Right lobe of liver (tissue), 6 donors: Measurements from ENCODE around the gene SLC38A3. TPM values are rescaled to one million over a fixed set of nuclear protein-coding genes. Genes with fewer than 3 reads are reported as not detected.
"Not testable (repeated sequence)": the region's sequence is repeated elsewhere in the genome, so short reads cannot be mapped to it uniquely, and the experiment has no call there.

Experiments
- ATAC-seq, 4 donors: fragments of 200-7000 bp; cut with Tn5 transposase; one replicate each; pipeline ENCODE4 v1.9.1; 2020; ENCODE audit warnings: mild to moderate bottlenecking in 4 of 4, moderate library complexity in 4 of 4
- DNase-seq, 3 donors: peaks; one replicate each; pipeline ENCODE4 v3.0.0-alpha.2; 2020
- H3K27ac ChIP-seq, 3 donors: fragments of 200-600 bp; one replicate each; pipeline ENCODE4 v1.8.0; 2022
- H3K27me3 ChIP-seq, 2 donors: fragments of 200-600 bp; one replicate each; pipeline ENCODE4 v1.8.0; 2022
- H3K36me3 ChIP-seq, 4 donors: fragments of 200-600 bp; sonication (generic) in 1 of 4; one replicate each; pipeline versions ENCODE4 v1.5.1 to v1.8.0; 2017 to 2022; ENCODE audit warnings: control low read depth in 1 of 4
- H3K4me1 ChIP-seq, 4 donors: fragments of 200-600 bp; sonication (generic) in 1 of 4; one replicate each; pipeline versions ENCODE4 v1.5.1 to v1.8.0; 2017 to 2022; ENCODE audit warnings: control low read depth in 1 of 4
- H3K4me3 ChIP-seq, 3 donors: fragments of 200-600 bp; one replicate each; pipeline ENCODE4 v1.8.0; 2022
- H3K9me3 ChIP-seq, 4 donors: fragments of 200-600 bp; sonication (generic) in 1 of 4; one replicate each; pipeline versions ENCODE4 v1.5.1 to v1.8.0; 2017 to 2022; ENCODE audit warnings: control low read depth in 1 of 4
- POLR2A ChIP-seq: fragments of 450-650 bp; IDR thresholded peaks from one replicate; pipeline ENCODE4 v1.6.1; 2017; ENCODE audit warnings: antibody characterized with exemption, mild to moderate bottlenecking
- WGBS: methylation state at CpG from one replicate; pipeline ENCODE4 v1.1.6; 2018; ENCODE audit warnings: low coverage, low lambda C conversion rate; ENCODE audit not compliant: insufficient coverage; ENCODE audit errors: missing lambda C conversion rate; 5-methylcytosine and 5-hydroxymethylcytosine counted together
- intact Hi-C, 2 donors: fragments of 100-400 bp; cut with DNase I; formaldehyde crosslinking; loops; one replicate each; pipeline versions ENCODE4 v1.11.2 to v1.14.1; 2022
- total RNA-seq, 6 experiments: library from RNA; depleted of rRNA in 2 of 6; stranded (reverse); fragments of >200 nt in 2 of 6; fragmentation: NEBNext Ultra II Directional in 3 of 6; extraction: Animal tissue kit (Norgen Biotek cat#: 25700) in 3 of 6; gene quantifications; one replicate each; pipeline versions ENCODE4 v1.1.0 to v1.2.4, GENCODE V29; 2016 to 2023
- TF ChIP-seq, protein P1 (sequence below), 4 donors: fragments of 200-600 bp in 3 of 4; fragments of 450-650 bp in 1 of 4; IDR thresholded peaks; one replicate each; pipeline versions ENCODE4 v1.5.1 to v1.8.0; 2016 to 2022; ENCODE audit warnings: antibody characterized with exemption in 4 of 4, mild to moderate bottlenecking in 2 of 4
- donor health status: DM: no; HTN: yes; CAD: no.
- donor health status: DM: no; HTN: no; CAD: no.
- donor health status: DM: no; HTN: no; CAD: no.
- donor health status: DM: no; HTN: yes; CAD: no.
- donor health status: DM: no; HTN: yes; CAD: no.

Gene SLC38A3
- total RNA-seq, 6 experiments from 2014 or later, result 77.7 to 311 (median 190) TPM

DNA sequence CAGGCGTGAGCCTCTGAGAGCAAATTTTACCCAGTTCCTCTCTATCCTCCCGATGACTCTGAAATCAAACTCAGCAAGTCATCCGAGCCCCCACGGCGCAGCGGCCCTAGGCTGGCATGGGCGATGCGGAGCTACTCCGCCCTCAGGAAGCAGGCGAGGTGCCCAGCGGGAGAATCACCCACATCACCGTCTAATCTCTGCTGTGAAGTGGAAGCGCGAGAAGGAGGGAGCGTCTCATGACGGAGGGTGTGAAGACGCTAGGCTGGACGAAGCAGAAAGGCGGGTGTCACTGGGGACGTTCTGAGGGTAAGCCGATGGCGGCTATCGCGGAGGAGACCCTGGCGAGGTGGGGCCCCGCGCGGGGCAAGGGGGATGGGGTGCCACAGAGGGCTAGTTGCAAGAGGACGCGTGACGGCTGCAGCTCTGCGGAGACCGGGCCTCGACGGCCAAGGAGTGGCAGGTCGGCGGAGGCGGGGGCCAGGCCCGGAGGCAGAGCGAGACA, 21.9 kb downstream of the SLC38A3 start:
- H3K9me3 ChIP-seq, result no peaks in the 10 kb centered on the region
- WGBS, result under 1% methylated on average over 27 of the region's 40 CpGs
- no peaks in the 10 kb centered on the region for H3K27me3 ChIP-seq
- no peak for DNase-seq
- TF ChIP-seq, protein P1, sequence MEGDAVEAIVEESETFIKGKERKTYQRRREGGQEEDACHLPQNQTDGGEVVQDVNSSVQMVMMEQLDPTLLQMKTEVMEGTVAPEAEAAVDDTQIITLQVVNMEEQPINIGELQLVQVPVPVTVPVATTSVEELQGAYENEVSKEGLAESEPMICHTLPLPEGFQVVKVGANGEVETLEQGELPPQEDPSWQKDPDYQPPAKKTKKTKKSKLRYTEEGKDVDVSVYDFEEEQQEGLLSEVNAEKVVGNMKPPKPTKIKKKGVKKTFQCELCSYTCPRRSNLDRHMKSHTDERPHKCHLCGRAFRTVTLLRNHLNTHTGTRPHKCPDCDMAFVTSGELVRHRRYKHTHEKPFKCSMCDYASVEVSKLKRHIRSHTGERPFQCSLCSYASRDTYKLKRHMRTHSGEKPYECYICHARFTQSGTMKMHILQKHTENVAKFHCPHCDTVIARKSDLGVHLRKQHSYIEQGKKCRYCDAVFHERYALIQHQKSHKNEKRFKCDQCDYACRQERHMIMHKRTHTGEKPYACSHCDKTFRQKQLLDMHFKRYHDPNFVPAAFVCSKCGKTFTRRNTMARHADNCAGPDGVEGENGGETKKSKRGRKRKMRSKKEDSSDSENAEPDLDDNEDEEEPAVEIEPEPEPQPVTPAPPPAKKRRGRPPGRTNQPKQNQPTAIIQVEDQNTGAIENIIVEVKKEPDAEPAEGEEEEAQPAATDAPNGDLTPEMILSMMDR (IDR thresholded peaks at IDR 0.05), result no peak
- no peak for TF ChIP-seq POLR2A
- H3K4me3 ChIP-seq, result peak overlapping the region; percentile 71 to 85 (median 72)
- H3K4me1 ChIP-seq, result peaks cover 0 to 17% (median 0%) of the 10 kb centered on the region in 4 donors
- intact Hi-C loops, result loop anchor here (5.0 kb wide), 3 partner anchors 35 to 45 kb away; partner anchors contain the start of genes GNAT1 (in 1 of the 2) and SEMA3B (in 1 of the 2)
- peak overlapping the region in 2 of 3 donors; percentile 19 to 62 for H3K27ac ChIP-seq
- ATAC-seq, result peak; percentile 1 to 8 (median 6)
- no peaks in the 10 kb centered on the region for H3K36me3 ChIP-seq

DNA sequence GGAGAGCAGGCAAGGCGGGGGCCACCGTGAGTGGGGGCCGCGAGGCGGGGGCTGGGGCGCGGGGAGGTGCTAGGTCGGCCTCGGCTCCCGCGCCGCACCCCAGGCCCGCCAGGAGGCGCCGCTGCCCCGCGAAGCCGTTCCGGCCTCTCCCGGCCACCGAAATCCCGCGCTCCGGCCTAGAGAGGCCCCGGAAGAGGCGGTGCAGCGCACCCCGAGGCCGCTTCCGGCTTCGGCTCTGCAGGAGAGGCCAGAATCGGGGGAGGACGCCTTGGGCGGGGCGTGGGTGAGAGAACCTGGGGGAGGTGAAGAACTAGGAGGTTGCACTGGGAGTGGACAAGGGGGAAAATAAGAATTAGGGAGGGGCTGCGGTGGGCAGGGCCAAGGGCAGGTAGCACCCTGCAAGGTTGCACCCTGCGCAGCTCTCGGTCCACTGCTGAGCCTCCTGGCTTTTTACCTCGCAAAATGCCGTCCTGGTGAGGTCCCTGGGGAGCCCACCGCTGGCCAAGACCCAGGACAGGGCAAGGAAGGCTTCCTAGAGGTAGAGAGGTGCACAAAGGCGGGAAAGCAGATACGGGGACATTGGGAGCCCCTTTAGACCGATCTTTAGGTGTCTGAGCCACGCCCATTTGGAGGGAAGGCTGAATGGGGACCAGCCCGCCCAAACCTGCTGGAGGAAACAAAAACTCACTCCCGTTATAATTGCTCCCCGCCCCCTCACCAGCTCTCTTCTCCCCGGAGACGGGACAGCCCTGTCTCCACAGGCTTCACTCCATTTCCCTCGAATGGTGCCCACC, 22.5 kb downstream of the SLC38A3 start:
- H3K27ac ChIP-seq, result peak overlapping the region in 2 of 3 donors; percentile 62 to 65
- DNase-seq (peak; percentile 94 to 95 (median 95)), ATAC-seq (peak; percentile 84 to 93 (median 88))
- H3K4me1 ChIP-seq, result peaks cover 0 to 16% (median 0%) of the 10 kb centered on the region in 4 donors
- H3K36me3 ChIP-seq, result no peaks in the 10 kb centered on the region
- no peaks in the 10 kb centered on the region for H3K9me3 ChIP-seq
- intact Hi-C loops, result loop anchor here (5.0 kb wide), 3 partner anchors 35 to 45 kb away; partner anchors contain the start of genes GNAT1 (in 1 of the 2) and SEMA3B (in 1 of the 2)
- TF ChIP-seq, protein P1 (IDR thresholded peaks at IDR 0.05), result peak; percentile 86 to 98 (median 93)
- no peak for TF ChIP-seq POLR2A
- no peaks in the 10 kb centered on the region for H3K27me3 ChIP-seq
- 2% methylated on average over 11 of the region's 51 CpGs for WGBS
- H3K4me3 ChIP-seq, result peak overlapping the region; percentile 71 to 85 (median 72)

DNA sequence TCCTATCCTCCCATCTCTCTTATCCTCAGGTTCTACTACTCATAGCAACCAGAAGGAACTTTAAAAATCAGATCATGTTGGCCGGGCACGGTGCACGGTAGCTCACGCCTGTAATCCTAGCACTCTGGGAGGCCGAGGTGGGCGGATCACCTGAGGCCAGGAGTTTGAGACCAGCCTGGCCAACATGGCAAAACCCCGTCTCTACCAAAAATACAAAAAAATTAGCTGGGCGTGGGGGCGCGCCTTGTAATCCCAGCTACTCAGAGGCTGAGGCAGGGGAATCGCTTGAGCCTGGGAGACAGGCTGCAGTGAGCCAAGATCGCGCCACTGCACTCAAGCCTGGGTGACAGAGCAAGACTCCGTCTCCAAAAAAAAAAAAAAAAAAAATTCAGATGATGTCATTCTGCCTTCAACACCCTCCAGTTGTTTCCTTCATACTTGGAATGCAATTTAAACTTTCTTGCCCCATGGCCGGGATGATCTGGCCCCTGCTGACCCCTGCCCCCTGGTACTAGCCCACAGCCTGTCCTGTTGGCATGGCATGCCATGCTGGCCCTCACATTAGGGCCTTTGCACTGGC, 23.2 kb downstream of the SLC38A3 start:
- not testable (repeated sequence) for DNase-seq, H3K27me3 ChIP-seq, H3K9me3 ChIP-seq, ATAC-seq, H3K36me3 ChIP-seq
- Histone ChIP-seq H3K4me3 (peak overlapping the region; percentile 71 to 85 (median 72)), H3K4me1 (peaks cover 0 to 16% (median 0%) of the 10 kb centered on the region in 4 donors), H3K27ac (peak overlapping the region in 1 of 3 donors; percentile 65)
- WGBS, result 39% methylated on average over 14 of the region's 15 CpGs
- intact Hi-C loops, result loop anchor here (5.0 kb wide), 3 partner anchors 36 to 44 kb away; partner anchors contain the start of genes GNAT1 (in 1 of the 2) and SEMA3B (in 1 of the 2)

DNA sequence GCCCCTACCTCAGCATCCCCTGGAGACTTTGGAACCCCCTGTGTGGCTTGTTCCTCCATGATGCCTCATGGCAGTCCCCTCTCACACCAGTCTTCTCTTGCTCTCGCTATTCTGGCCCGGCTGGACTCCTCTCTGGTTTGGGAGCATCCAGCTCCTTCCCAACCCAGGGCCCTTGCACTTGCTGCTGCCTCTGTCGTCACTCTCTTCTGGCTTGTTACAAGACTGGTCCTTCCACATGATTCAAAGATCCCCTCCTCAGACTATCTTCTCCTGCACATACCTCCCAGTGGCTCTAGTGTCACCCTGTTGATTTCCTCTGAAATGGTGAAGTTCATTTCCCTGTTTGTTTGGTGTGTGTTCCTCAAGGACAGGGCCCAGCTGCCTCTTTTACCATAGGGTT, 24.4 kb downstream of the SLC38A3 start:
- 84% methylated on average over 2 of the region's 3 CpGs for WGBS
- no peak for DNase-seq
- intact Hi-C loops, result loop anchor here (5.0 kb wide), 3 partner anchors 37 to 43 kb away; partner anchors contain the start of genes GNAT1 (in 1 of the 2) and SEMA3B (in 1 of the 2)

More for the DNA sequence above, 24.4 kb downstream of the SLC38A3 start:
- no peak overlapping the region for H3K27ac ChIP-seq
- TF ChIP-seq POLR2A, result no peak
- TF ChIP-seq, protein P1 (IDR thresholded peaks at IDR 0.05), result no peak
- no peak overlapping the region for H3K4me3 ChIP-seq
- no peak for ATAC-seq
- no peaks in the 10 kb centered on the region for H3K36me3 ChIP-seq
- peaks cover 0 to 16% (median 0%) of the 10 kb centered on the region in 4 donors for H3K4me1 ChIP-seq
- no peaks in the 10 kb centered on the region for H3K27me3 ChIP-seq
- no peaks in the 10 kb centered on the region for H3K9me3 ChIP-seq
